Aorta (tissue), 5 donors: ENCODE measurements around the gene LNPK. TPM values are rescaled to one million over a fixed set of nuclear protein-coding genes. Genes with fewer than 3 reads are reported as not detected.
"Not testable (repeated sequence)": the region's sequence is repeated elsewhere in the genome, so short reads cannot be mapped to it uniquely, and the experiment has no call there.

Experiments
- ATAC-seq: fragments of 200-7000 bp; cut with Tn5 transposase; one replicate; pipeline ENCODE4 v1.9.1; 2022; ENCODE audit warnings: moderate library complexity; ENCODE audit not compliant: low FRiP score
- DNase-seq, 2 donors: peaks; one replicate each; pipeline ENCODE4 v3.0.0-alpha.2; 2020
- H3K27ac ChIP-seq, 2 donors: one replicate each; pipeline ENCODE4 v1.5.1; 2013; ENCODE audit warnings: low read length in 2 of 2, mild to moderate bottlenecking in 2 of 2, moderate library complexity in 2 of 2, control low read depth in 1 of 2, inconsistent platforms in 1 of 2, low read depth in 1 of 2
- H3K27me3 ChIP-seq, 2 donors: one replicate each; pipeline ENCODE4 v1.6.1; 2013; ENCODE audit warnings: control low read depth in 1 of 2, low read length in 1 of 2, mild to moderate bottlenecking in 1 of 2, moderate library complexity in 1 of 2; ENCODE audit not compliant: insufficient read depth in 2 of 2, control insufficient read depth in 1 of 2
- H3K36me3 ChIP-seq, 2 donors: one replicate each; pipeline ENCODE4 v1.6.1; 2013; ENCODE audit warnings: control low read depth in 1 of 2, low read length in 1 of 2, mild to moderate bottlenecking in 1 of 2; ENCODE audit not compliant: insufficient read depth in 2 of 2, control insufficient read depth in 1 of 2
- H3K4me1 ChIP-seq, 2 donors: one replicate each; pipeline ENCODE4 v1.6.1; 2013; ENCODE audit warnings: low read length in 2 of 2, control low read depth in 1 of 2, mild to moderate bottlenecking in 1 of 2, moderate library complexity in 1 of 2; ENCODE audit not compliant: insufficient read depth in 2 of 2, control insufficient read depth in 1 of 2
- H3K4me3 ChIP-seq, 2 donors: one replicate each; pipeline ENCODE4 v1.5.1; 2013; ENCODE audit warnings: low read length in 2 of 2, control low read depth in 1 of 2, mild to moderate bottlenecking in 1 of 2
- H3K9me3 ChIP-seq: one replicate; pipeline ENCODE4 v1.6.1; 2013; ENCODE audit warnings: mild to moderate bottlenecking, low read length; ENCODE audit not compliant: control insufficient read depth
- WGBS, 2 donors: extraction: QIAGEN DNeasy Blood & Tissue Kit; methylation state at CpG; one replicate each; pipeline ENCODE4 v1.1.7; 2013; 5-methylcytosine and 5-hydroxymethylcytosine counted together
- intact Hi-C, 2 donors: fragments of 100-400 bp; cut with DNase I; formaldehyde crosslinking; loops; one replicate each; pipeline versions ENCODE4 v1.14.2 to v1.15.0; 2022
- polyA plus RNA-seq, 2 donors: library from polyadenylated mRNA; stranded (reverse); fragments of 200-250 nt; gene quantifications; one replicate each; pipeline ENCODE4 v1.2.3, GENCODE V29; 2013
- total RNA-seq, 2 donors: library from RNA; stranded (reverse); fragmentation: NEBNext Ultra II Directional; extraction: Animal tissue kit (Norgen Biotek cat#: 25700); gene quantifications; one replicate each; pipeline ENCODE4 v1.2.1, GENCODE V29; 2021
- donor health status: healthy with polysubstance abuse.
- donor health status: Bipolar disorder and iron deficiency.
- donor health status: DM: no; HTN: no; CAD: no.
- donor health status: DM: no; HTN: no; CAD: no.
- donor health status: DM: yes; HTN: yes; CAD: no.

LNPK gene
- total and polyA plus RNA-seq, 4 donors = 7.0 to 40.7 (median 21.0) TPM

GRCh38 chr2:175931805-175932204, 70.3 kb downstream of the LNPK start:
- Histone ChIP-seq H3K27ac (no peak overlapping the region), H3K36me3 (no peaks in the 10 kb centered on the region), H3K4me1 (no peaks in the 10 kb centered on the region), H3K27me3 (no peaks in the 10 kb centered on the region), H3K9me3 (no peaks in the 10 kb centered on the region), H3K4me3 (no peak overlapping the region)
- ATAC-seq (no peak), DNase-seq (no peak)
- 20 to 28% methylated on average over 2 of the region's 2 CpGs for WGBS, 2 donors
- intact Hi-C loops = no loop called here

- intact Hi-C loops = no loop called here
- Histone ChIP-seq H3K27ac (no peak overlapping the region), H3K4me3 (no peak overlapping the region), H3K27me3 (no peaks in the 10 kb centered on the region), H3K9me3 (peaks cover 1% of the 10 kb centered on the region), H3K36me3 (peaks cover 0 to 3% of the 10 kb centered on the region in 2 donors), H3K4me1 (no peaks in the 10 kb centered on the region)
- 89 to 94% methylated on average over 1 of the region's 1 CpG for WGBS, 2 donors
- ATAC-seq = no peak
- no peak for DNase-seq
Observed at GRCh38 chr2:175930504-175930903, 71.6 kb downstream of the LNPK start.

GRCh38 chr2:175929850-175930249, 72.2 kb downstream of the LNPK start:
- H3K36me3 ChIP-seq = peaks cover 0 to 3% of the 10 kb centered on the region in 2 donors
- no peak overlapping the region for H3K27ac ChIP-seq
- intact Hi-C loops = no loop called here
- H3K4me1 ChIP-seq = no peaks in the 10 kb centered on the region
- ATAC-seq (no peak), DNase-seq (no peak)
- WGBS, 2 donors = 76% methylated on average over 5 of the region's 5 CpGs
- no peaks in the 10 kb centered on the region for H3K27me3 ChIP-seq
- H3K9me3 ChIP-seq = peaks cover 1% of the 10 kb centered on the region
- no peak overlapping the region for H3K4me3 ChIP-seq

- Histone ChIP-seq H3K4me3 (no peak overlapping the region), H3K27ac (no peak overlapping the region), H3K9me3 (peaks cover 1% of the 10 kb centered on the region), H3K4me1 (no peaks in the 10 kb centered on the region), H3K27me3 (no peaks in the 10 kb centered on the region), H3K36me3 (peaks cover 0 to 3% of the 10 kb centered on the region in 2 donors)
- no peak for DNase-seq
- 78 to 81% methylated on average over 2 of the region's 2 CpGs for WGBS, 2 donors
- intact Hi-C loops = no loop called here
- ATAC-seq = no peak
Observed at GRCh38 chr2:175926272-175926671, 75.8 kb downstream of the LNPK start.

- Histone ChIP-seq H3K27me3 (no peaks in the 10 kb centered on the region), H3K27ac (no peak overlapping the region), H3K36me3 (peaks cover 0 to 3% of the 10 kb centered on the region in 2 donors), H3K9me3 (peaks cover 1% of the 10 kb centered on the region), H3K4me1 (no peaks in the 10 kb centered on the region), H3K4me3 (no peak overlapping the region)
- ATAC-seq = no peak
- intact Hi-C loops = no loop called here
- WGBS, 2 donors = 96 to 99% methylated on average over 2 of the region's 2 CpGs
- DNase-seq = no peak
Observed at GRCh38 chr2:175922160-175922559, 79.9 kb downstream of the LNPK start.

GRCh38 chr2:175918935-175919334, 83.1 kb downstream of the LNPK start:
- no peak overlapping the region for H3K27ac ChIP-seq
- DNase-seq = no peak
- H3K36me3 ChIP-seq = no peaks in the 10 kb centered on the region
- H3K4me1 ChIP-seq = no peaks in the 10 kb centered on the region
- no peak overlapping the region for H3K4me3 ChIP-seq
- H3K9me3 ChIP-seq = no peaks in the 10 kb centered on the region
- ATAC-seq = no peak
- WGBS, 2 donors = 89 to 91% methylated on average over 3 of the region's 3 CpGs
- H3K27me3 ChIP-seq = no peaks in the 10 kb centered on the region
- intact Hi-C loops = no loop called here

- 92 to 93% methylated on average over 3 of the region's 3 CpGs for WGBS, 2 donors
- Histone ChIP-seq H3K27me3 (no peaks in the 10 kb centered on the region), H3K4me3 (no peak overlapping the region), H3K27ac (no peak overlapping the region), H3K36me3 (no peaks in the 10 kb centered on the region), H3K9me3 (no peaks in the 10 kb centered on the region), H3K4me1 (no peaks in the 10 kb centered on the region)
- intact Hi-C loops = no loop called here
- ATAC-seq (no peak), DNase-seq (no peak)
Observed at GRCh38 chr2:175914846-175915245, 87.2 kb downstream of the LNPK start.

- ATAC-seq, DNase-seq, H3K9me3 ChIP-seq, intact Hi-C loops, H3K27me3 ChIP-seq, H3K4me1 ChIP-seq, H3K4me3 ChIP-seq, H3K27ac ChIP-seq, H3K36me3 ChIP-seq: not testable (repeated sequence)
- 77 to 88% methylated on average over 12 of the region's 12 CpGs for WGBS, 2 donors
Observed at GRCh38 chr2:175913849-175914743, 88.0 kb downstream of the LNPK start.

- 87% methylated on average over 2 of the region's 2 CpGs for WGBS, 2 donors
- H3K4me1 ChIP-seq, H3K9me3 ChIP-seq, H3K4me3 ChIP-seq, H3K36me3 ChIP-seq, DNase-seq, H3K27ac ChIP-seq, intact Hi-C loops, H3K27me3 ChIP-seq, ATAC-seq: not testable (repeated sequence)
Observed at GRCh38 chr2:175913267-175913666, 88.8 kb downstream of the LNPK start.
